HEK293 (cell line): Measurements from ENCODE around the gene NOSIP.

Experiments used
- CTCF ChIA-PET: fragments of 350-600 bp; formaldehyde crosslinking; extraction: SDS; loops from one replicate; lab custom pipeline; 2021; ENCODE audit warnings: antibody characterized with exemption; lab: Yijun Ruan, JAX
- POLR2A ChIA-PET: fragments of 300-600 bp; formaldehyde crosslinking; extraction: SDS; loops from one replicate; lab custom pipeline; 2020; ENCODE audit warnings: antibody characterized with exemption, inconsistent platforms; lab: Yijun Ruan, JAX
- H3K27ac ChIP-seq: fragments of 200-500 bp; sonication (Bioruptor generic); 2 replicates; pipeline ENCODE4 v1.5.1; 2014; ENCODE audit warnings: low read depth, low read length, control low read depth, inconsistent platforms; ENCODE audit errors: extremely low read depth
- H3K36me3 ChIP-seq, 2 experiments: fragments of 200-500 bp in 1 of 2; sonication (Bioruptor generic) in 1 of 2; 1 replicate in 1 of 2; 2 replicates in 1 of 2; pipeline ENCODE4 v1.5.1; 2014 to 2017; ENCODE audit warnings: inconsistent platforms in 2 of 2, low read length in 2 of 2; ENCODE audit not compliant: control insufficient read depth in 2 of 2, insufficient read depth in 1 of 2
- H3K4me1 ChIP-seq: fragments of 200-500 bp; sonication (Bioruptor generic); 2 replicates; pipeline ENCODE4 v1.5.1; 2014; ENCODE audit warnings: mild to moderate bottlenecking, low read length, inconsistent platforms; ENCODE audit not compliant: control insufficient read depth, insufficient read depth
- H3K4me3 ChIP-seq: 2 replicates; pipeline ENCODE4 v1.5.1; 2011; ENCODE audit warnings: low read depth, mild to moderate bottlenecking, control low read depth, low read length, moderate library complexity
- H3K9me3 ChIP-seq: fragments of 200-500 bp; sonication (Bioruptor generic); 2 replicates; pipeline ENCODE4 v1.5.1; 2014; ENCODE audit warnings: low read depth, low read length, inconsistent platforms; ENCODE audit not compliant: control insufficient read depth, insufficient read depth
- FEZF1 ChIP-seq: fragments of 450-650 bp; formaldehyde crosslinking; IDR thresholded peaks from 2 replicates; pipeline ENCODE4 v1.5.1; 2016; ENCODE audit warnings: missing biosample characterization, missing genetic modification characterization
- MEIS1 ChIP-seq: sonication (generic); formaldehyde crosslinking; IDR thresholded peaks from 2 replicates; pipeline ENCODE4 v1.8.1; 2022; ENCODE audit warnings: missing genetic modification reagents, mild to moderate bottlenecking, borderline replicate concordance
- MZF1 ChIP-seq: fragments of 450-650 bp; formaldehyde crosslinking; IDR thresholded peaks from 2 replicates; pipeline ENCODE4 v1.5.1; 2017; ENCODE audit warnings: missing biosample characterization, missing genetic modification characterization, borderline replicate concordance
- RBAK ChIP-seq: fragments of 450-650 bp; formaldehyde crosslinking; IDR thresholded peaks from 2 replicates; pipeline ENCODE4 v1.5.1; 2016; ENCODE audit warnings: missing biosample characterization, missing genetic modification characterization
- ZFHX2 ChIP-seq: fragments of 450-650 bp; formaldehyde crosslinking; conservative IDR thresholded peaks from 2 replicates; pipeline ENCODE4 v1.5.1; 2016; ENCODE audit warnings: missing biosample characterization, missing genetic modification characterization
- ZNF114 ChIP-seq: fragments of 450-650 bp; formaldehyde crosslinking; IDR thresholded peaks from 2 replicates; pipeline ENCODE4 v1.5.0; 2017; ENCODE audit warnings: missing biosample characterization, missing genetic modification characterization
- ZNF239 ChIP-seq: fragments of 450-650 bp; formaldehyde crosslinking; IDR thresholded peaks from 2 replicates; pipeline ENCODE4 v1.5.1; 2016; ENCODE audit warnings: missing biosample characterization, missing genetic modification characterization
- ZNF274 ChIP-seq, 2 experiments: fragments of 200-500 bp in 1 of 2; fragments of 450-650 bp in 1 of 2; sonication (Bioruptor generic) in 1 of 2; formaldehyde crosslinking in 1 of 2; IDR thresholded peaks; 2 replicates each; pipeline versions ENCODE4 v1.5.1 to v1.6.1; 2014 to 2016; ENCODE audit warnings: borderline replicate concordance in 1 of 2, inconsistent platforms in 1 of 2, low read length in 1 of 2, missing biosample characterization in 1 of 2, missing genetic modification characterization in 1 of 2
- ZNF324 ChIP-seq: fragments of 450-650 bp; formaldehyde crosslinking; IDR thresholded peaks from 2 replicates; pipeline ENCODE4 v1.5.1; 2016; ENCODE audit warnings: missing biosample characterization, missing genetic modification characterization
- ZNF341 ChIP-seq: fragments of 450-650 bp; formaldehyde crosslinking; IDR thresholded peaks from 2 replicates; pipeline ENCODE4; 2016; ENCODE audit warnings: low read depth, missing biosample characterization, missing genetic modification characterization
- ZNF530 ChIP-seq: fragments of 450-650 bp; formaldehyde crosslinking; IDR thresholded peaks from 2 replicates; pipeline ENCODE4 v1.5.1; 2016; ENCODE audit warnings: low read depth, missing biosample characterization, missing genetic modification characterization
- ZNF544 ChIP-seq: fragments of 450-650 bp; formaldehyde crosslinking; IDR thresholded peaks from 2 replicates; pipeline ENCODE4 v1.5.0; 2017; ENCODE audit warnings: missing biosample characterization, missing genetic modification characterization
- ZNF555 ChIP-seq: fragments of 450-650 bp; formaldehyde crosslinking; conservative IDR thresholded peaks from 2 replicates; pipeline ENCODE4 v1.5.1; 2017; ENCODE audit warnings: missing biosample characterization, mild to moderate bottlenecking, missing genetic modification characterization, inconsistent platforms
- ZNF596 ChIP-seq: fragments of 450-650 bp; IDR thresholded peaks from 2 replicates; pipeline ENCODE4 v1.5.0; 2018; ENCODE audit warnings: missing biosample characterization, mild to moderate bottlenecking, missing genetic modification characterization, moderate library complexity
- ZNF621 ChIP-seq: fragments of 450-650 bp; formaldehyde crosslinking; IDR thresholded peaks from 2 replicates; pipeline ENCODE4 v1.5.1; 2017; ENCODE audit warnings: missing biosample characterization, missing genetic modification characterization
- ZSCAN30 ChIP-seq: fragments of 450-650 bp; IDR thresholded peaks from 2 replicates; pipeline ENCODE4 v1.5.1; 2018; ENCODE audit warnings: missing biosample characterization, mild to moderate bottlenecking, missing genetic modification characterization, moderate library complexity
- TF ChIP-seq, protein P1 (sequence below): fragments of 450-650 bp; formaldehyde crosslinking; IDR thresholded peaks from 2 replicates; pipeline ENCODE4 v1.5.1; 2016; ENCODE audit warnings: missing biosample characterization, missing genetic modification characterization
- TF ChIP-seq, protein P2 (sequence below): fragments of 450-650 bp; formaldehyde crosslinking; IDR thresholded peaks from 2 replicates; pipeline ENCODE4 v1.5.1; 2017; ENCODE audit warnings: missing biosample characterization, missing genetic modification characterization
- TF ChIP-seq, protein P3 (sequence below): fragments of 450-650 bp; formaldehyde crosslinking; IDR thresholded peaks from 2 replicates; pipeline ENCODE4 v1.5.1; 2017; ENCODE audit warnings: missing biosample characterization, missing genetic modification characterization

The NOSIP gene

DNA sequence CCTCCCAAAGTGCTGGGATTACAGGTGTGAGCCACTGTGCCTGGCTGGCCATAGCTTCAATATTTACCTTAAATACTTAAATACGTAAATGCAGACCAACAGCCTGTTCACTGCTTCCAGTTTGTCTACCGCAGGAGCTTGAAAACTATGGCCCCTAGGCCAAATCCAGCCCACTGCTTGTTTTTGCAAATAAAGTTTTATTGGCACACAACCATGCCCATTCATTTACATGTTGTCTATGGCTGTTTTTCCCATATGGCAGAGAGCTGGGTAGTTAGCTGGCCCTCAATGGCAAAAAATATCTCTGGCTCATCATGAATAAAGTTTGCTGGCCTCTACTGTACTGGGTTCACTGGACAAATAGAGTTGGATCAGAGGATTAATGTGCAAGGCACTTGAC, 22.4 kb upstream of the NOSIP start:
- peaks cover 76 to 88% of the 10 kb centered on the region in 2 experiments for H3K36me3 ChIP-seq
- no peaks in the 10 kb centered on the region for H3K9me3 ChIP-seq
- no peak for TF ChIP-seq ZNF239 (tag by site-specific recombination)
- no peak for TF ChIP-seq ZNF621
- no peak for TF ChIP-seq RBAK (tag by site-specific recombination)
- no peak for TF ChIP-seq ZSCAN30 (tag by site-specific recombination)
- TF ChIP-seq ZNF530 (tag by site-specific recombination): no peak
- no peak for TF ChIP-seq MZF1 (tag by site-specific recombination)
- no peak for TF ChIP-seq MEIS1 (CRISPR knock-in tag)
- no peak for TF ChIP-seq FEZF1
- TF ChIP-seq, protein P1, sequence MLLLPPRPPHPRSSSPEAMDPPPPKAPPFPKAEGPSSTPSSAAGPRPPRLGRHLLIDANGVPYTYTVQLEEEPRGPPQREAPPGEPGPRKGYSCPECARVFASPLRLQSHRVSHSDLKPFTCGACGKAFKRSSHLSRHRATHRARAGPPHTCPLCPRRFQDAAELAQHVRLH (tag by site-specific recombination): no peak
- TF ChIP-seq ZNF114 (tag by site-specific recombination): no peak
- TF ChIP-seq ZNF324: no peak
- TF ChIP-seq ZNF274 (IDR thresholded peaks at IDR 0.05; ENCODE audit: low read length): no peak
- no peak for TF ChIP-seq ZNF274 (tag by site-specific recombination; IDR thresholded peaks at IDR 0.05; ENCODE audit: borderline replicate concordance)
- TF ChIP-seq ZNF555 (tag by site-specific recombination): no peak
- no peak for TF ChIP-seq ZNF341 (tag by site-specific recombination)
- TF ChIP-seq, protein P2, sequence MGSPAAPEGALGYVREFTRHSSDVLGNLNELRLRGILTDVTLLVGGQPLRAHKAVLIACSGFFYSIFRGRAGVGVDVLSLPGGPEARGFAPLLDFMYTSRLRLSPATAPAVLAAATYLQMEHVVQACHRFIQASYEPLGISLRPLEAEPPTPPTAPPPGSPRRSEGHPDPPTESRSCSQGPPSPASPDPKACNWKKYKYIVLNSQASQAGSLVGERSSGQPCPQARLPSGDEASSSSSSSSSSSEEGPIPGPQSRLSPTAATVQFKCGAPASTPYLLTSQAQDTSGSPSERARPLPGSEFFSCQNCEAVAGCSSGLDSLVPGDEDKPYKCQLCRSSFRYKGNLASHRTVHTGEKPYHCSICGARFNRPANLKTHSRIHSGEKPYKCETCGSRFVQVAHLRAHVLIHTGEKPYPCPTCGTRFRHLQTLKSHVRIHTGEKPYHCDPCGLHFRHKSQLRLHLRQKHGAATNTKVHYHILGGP (tag by site-specific recombination): no peak
- TF ChIP-seq ZNF544 (tag by site-specific recombination): no peak
- no peak for TF ChIP-seq ZNF596 (tag by site-specific recombination)
- TF ChIP-seq, protein P3, sequence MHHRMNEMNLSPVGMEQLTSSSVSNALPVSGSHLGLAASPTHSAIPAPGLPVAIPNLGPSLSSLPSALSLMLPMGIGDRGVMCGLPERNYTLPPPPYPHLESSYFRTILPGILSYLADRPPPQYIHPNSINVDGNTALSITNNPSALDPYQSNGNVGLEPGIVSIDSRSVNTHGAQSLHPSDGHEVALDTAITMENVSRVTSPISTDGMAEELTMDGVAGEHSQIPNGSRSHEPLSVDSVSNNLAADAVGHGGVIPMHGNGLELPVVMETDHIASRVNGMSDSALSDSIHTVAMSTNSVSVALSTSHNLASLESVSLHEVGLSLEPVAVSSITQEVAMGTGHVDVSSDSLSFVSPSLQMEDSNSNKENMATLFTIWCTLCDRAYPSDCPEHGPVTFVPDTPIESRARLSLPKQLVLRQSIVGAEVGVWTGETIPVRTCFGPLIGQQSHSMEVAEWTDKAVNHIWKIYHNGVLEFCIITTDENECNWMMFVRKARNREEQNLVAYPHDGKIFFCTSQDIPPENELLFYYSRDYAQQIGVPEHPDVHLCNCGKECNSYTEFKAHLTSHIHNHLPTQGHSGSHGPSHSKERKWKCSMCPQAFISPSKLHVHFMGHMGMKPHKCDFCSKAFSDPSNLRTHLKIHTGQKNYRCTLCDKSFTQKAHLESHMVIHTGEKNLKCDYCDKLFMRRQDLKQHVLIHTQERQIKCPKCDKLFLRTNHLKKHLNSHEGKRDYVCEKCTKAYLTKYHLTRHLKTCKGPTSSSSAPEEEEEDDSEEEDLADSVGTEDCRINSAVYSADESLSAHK: no peak
- TF ChIP-seq, all 188 proteins: peak for 0
- Histone ChIP-seq H3K4me1 (no peaks in the 10 kb centered on the region), H3K27ac (no peak overlapping the region), H3K4me3 (no peak overlapping the region)
- CTCF ChIA-PET: no interaction called here
- POLR2A ChIA-PET: interaction anchor here (1.1 kb wide), 1 partner anchor 37 kb away, joined by 5 read pairs; the partner anchor contains the start of gene RRAS

DNA sequence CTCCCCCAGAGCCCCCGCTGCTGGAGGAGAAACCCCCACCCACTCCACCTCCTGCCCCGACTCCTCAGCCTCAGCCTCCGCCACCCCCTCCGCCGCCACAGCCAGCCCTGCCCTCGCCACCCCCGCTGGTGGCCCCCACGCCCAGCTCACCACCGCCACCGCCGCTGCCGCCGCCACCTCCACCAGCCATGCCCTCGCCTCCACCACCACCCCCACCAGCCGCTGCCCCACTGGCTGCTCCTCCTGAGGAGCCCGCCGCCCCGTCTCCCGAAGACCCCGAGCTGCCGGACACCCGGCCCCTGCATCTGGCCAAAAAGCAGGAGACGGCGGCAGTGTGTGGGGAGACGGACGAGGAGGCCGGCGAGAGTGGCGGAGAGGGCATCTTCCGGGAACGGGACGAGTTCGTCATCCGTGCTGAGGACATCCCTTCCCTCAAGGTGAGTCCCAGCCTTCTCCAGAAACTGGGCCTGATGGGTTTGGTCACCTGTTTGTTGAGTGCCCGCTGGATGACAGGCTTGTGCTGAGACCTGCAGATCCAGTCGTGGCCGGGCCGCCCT, 21.2 kb upstream of the NOSIP start:
- ChIA-PET POLR2A (no interaction called here), CTCF (no interaction called here)
- Histone ChIP-seq H3K9me3 (no peaks in the 10 kb centered on the region), H3K27ac (no peak overlapping the region), H3K4me3 (no peak overlapping the region), H3K4me1 (no peaks in the 10 kb centered on the region), H3K36me3 (peaks cover 79 to 81% of the 10 kb centered on the region in 2 experiments)
- TF ChIP-seq ZFHX2 (peak; percentile 49), ZNF530 (tag by site-specific recombination) (no peak)
